ENCODE measurements around the gene ALDH1B1. TPM values are rescaled to one million over a fixed set of nuclear protein-coding genes. Genes with fewer than 3 reads are reported as not detected.

Gene ALDH1B1
- total RNA-seq, 2 donors from 2014 or later = 195 to 229 TPM

- DNase-seq (ENCODE audit: low spot score) = no peak
- no peak for ATAC-seq (ENCODE audit: insufficient number of reproducible peaks, low FRiP score, low read depth)
- Histone ChIP-seq H3K4me1 (ENCODE audit: control insufficient read depth in 1 of 2, low read depth in 2 of 2) (peaks cover 0 to 6% of the 10 kb centered on the region in 2 donors), H3K27me3 (replicated peaks; ENCODE audit: insufficient read depth) (no peaks in the 10 kb centered on the region), H3K27ac (no peak overlapping the region), H3K9me3 (no peaks in the 10 kb centered on the region), H3K4me3 (no peak overlapping the region), H3K36me3 (no peaks in the 10 kb centered on the region)
- TF ChIP-seq, protein P1, sequence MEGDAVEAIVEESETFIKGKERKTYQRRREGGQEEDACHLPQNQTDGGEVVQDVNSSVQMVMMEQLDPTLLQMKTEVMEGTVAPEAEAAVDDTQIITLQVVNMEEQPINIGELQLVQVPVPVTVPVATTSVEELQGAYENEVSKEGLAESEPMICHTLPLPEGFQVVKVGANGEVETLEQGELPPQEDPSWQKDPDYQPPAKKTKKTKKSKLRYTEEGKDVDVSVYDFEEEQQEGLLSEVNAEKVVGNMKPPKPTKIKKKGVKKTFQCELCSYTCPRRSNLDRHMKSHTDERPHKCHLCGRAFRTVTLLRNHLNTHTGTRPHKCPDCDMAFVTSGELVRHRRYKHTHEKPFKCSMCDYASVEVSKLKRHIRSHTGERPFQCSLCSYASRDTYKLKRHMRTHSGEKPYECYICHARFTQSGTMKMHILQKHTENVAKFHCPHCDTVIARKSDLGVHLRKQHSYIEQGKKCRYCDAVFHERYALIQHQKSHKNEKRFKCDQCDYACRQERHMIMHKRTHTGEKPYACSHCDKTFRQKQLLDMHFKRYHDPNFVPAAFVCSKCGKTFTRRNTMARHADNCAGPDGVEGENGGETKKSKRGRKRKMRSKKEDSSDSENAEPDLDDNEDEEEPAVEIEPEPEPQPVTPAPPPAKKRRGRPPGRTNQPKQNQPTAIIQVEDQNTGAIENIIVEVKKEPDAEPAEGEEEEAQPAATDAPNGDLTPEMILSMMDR (IDR thresholded peaks at IDR 0.05) = no peak
Observed at GRCh38 chr9:38358390-38359296, 33.9 kb upstream of the ALDH1B1 start.

- Histone ChIP-seq H3K4me1 (ENCODE audit: control insufficient read depth in 1 of 2, low read depth in 2 of 2) (peaks cover 0 to 7% of the 10 kb centered on the region in 2 donors), H3K27me3 (replicated peaks; ENCODE audit: insufficient read depth) (no peaks in the 10 kb centered on the region), H3K4me3 (no peak overlapping the region), H3K36me3 (no peaks in the 10 kb centered on the region), H3K9me3 (no peaks in the 10 kb centered on the region), H3K27ac (no peak overlapping the region)
- no peak for ATAC-seq (ENCODE audit: insufficient number of reproducible peaks, low FRiP score, low read depth)
- no peak for DNase-seq (ENCODE audit: low spot score)
- TF ChIP-seq, protein P1 (IDR thresholded peaks at IDR 0.05) = no peak
Observed at GRCh38 chr9:38359297-38359653, 33.2 kb upstream of the ALDH1B1 start.

GRCh38 chr9:38359689-38360385 lies 32.7 kb upstream of the ALDH1B1 start:
- H3K27me3 ChIP-seq (replicated peaks; ENCODE audit: insufficient read depth) = no peaks in the 10 kb centered on the region
- no peaks in the 10 kb centered on the region for H3K36me3 ChIP-seq
- H3K4me3 ChIP-seq = no peak overlapping the region
- TF ChIP-seq, protein P1 (IDR thresholded peaks at IDR 0.05) = no peak
- DNase-seq (ENCODE audit: low spot score) = no peak
- H3K9me3 ChIP-seq = no peaks in the 10 kb centered on the region
- no peak for ATAC-seq (ENCODE audit: insufficient number of reproducible peaks, low FRiP score, low read depth)
- H3K27ac ChIP-seq = no peak overlapping the region
- peaks cover 0 to 7% of the 10 kb centered on the region in 2 donors for H3K4me1 ChIP-seq (ENCODE audit: control insufficient read depth in 1 of 2, low read depth in 2 of 2)

GRCh38 chr9:38360839-38361472 lies 31.5 kb upstream of the ALDH1B1 start:
- no peak for DNase-seq (ENCODE audit: low spot score)
- H3K4me1 ChIP-seq (ENCODE audit: control insufficient read depth in 1 of 2, low read depth in 2 of 2) = peaks cover 0 to 7% of the 10 kb centered on the region in 2 donors
- H3K9me3 ChIP-seq = no peaks in the 10 kb centered on the region
- H3K36me3 ChIP-seq = no peaks in the 10 kb centered on the region
- H3K4me3 ChIP-seq = no peak overlapping the region
- H3K27ac ChIP-seq = no peak overlapping the region
- TF ChIP-seq, protein P1 (IDR thresholded peaks at IDR 0.05) = no peak
- ATAC-seq (ENCODE audit: insufficient number of reproducible peaks, low FRiP score, low read depth) = no peak
- no peaks in the 10 kb centered on the region for H3K27me3 ChIP-seq (replicated peaks; ENCODE audit: insufficient read depth)

DNA sequence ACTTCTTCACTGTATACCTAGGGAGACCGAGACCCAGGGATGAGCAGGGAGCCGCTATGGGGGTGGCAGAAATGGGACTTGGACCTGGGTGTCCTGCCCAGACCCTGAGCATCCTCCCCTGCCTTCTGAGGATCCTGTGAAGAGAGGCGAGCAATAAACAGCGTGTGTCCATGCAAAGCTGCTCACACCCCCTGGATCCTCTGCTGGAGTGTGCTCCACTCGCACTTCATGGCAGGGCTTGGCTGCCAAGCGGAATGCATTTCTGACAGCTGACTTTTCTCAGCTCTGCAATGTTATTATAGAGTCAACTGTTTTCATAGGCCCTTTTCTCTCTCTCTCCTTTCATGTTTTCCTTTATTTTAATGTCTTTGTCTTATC lies 31.0 kb upstream of the ALDH1B1 start:
- TF ChIP-seq, protein P1 (IDR thresholded peaks at IDR 0.05) = no peak
- Histone ChIP-seq H3K27me3 (replicated peaks; ENCODE audit: insufficient read depth) (no peaks in the 10 kb centered on the region), H3K9me3 (no peaks in the 10 kb centered on the region), H3K36me3 (no peaks in the 10 kb centered on the region), H3K4me1 (ENCODE audit: control insufficient read depth in 1 of 2, low read depth in 2 of 2) (peaks cover 0 to 7% of the 10 kb centered on the region in 2 donors), H3K4me3 (no peak overlapping the region), H3K27ac (no peak overlapping the region)
- DNase-seq (ENCODE audit: low spot score) (no peak), ATAC-seq (ENCODE audit: insufficient number of reproducible peaks, low FRiP score, low read depth) (no peak)

All from thoracic aorta (tissue), 2 donors.